GM10847 (cell line): ENCODE results near the gene OR10Z1.

ENCODE experiments used
- POLR2A ChIP-seq: IDR thresholded peaks from 2 replicates; pipeline ENCODE4 v1.6.1; 2011; ENCODE audit not compliant: insufficient read length; ENCODE audit errors: extremely low read depth

The OR10Z1 gene

GRCh38 chr1:158604968-158605367, at the start of gene OR10Z1:
OR10Z1 (plus strand) TSS chr1:158605268; CDS start chr1:158606439, 1,171 bp downstream.
- no peak for TF ChIP-seq POLR2A

GRCh38 chr1:158559696-158560095, 45.4 kb upstream of the OR10Z1 start:
- no peak for TF ChIP-seq POLR2A

GRCh38 chr1:158563853-158564252, 41.2 kb upstream of the OR10Z1 start:
- no peak for TF ChIP-seq POLR2A

GRCh38 chr1:158564608-158565007, 40.5 kb upstream of the OR10Z1 start:
- TF ChIP-seq POLR2A = no peak

- TF ChIP-seq POLR2A = no peak
Observed at GRCh38 chr1:158570480-158570879, 34.6 kb upstream of the OR10Z1 start, which contains the start of gene OR6P1. OR6P1 (minus strand) TSS chr1:158570580; CDS start chr1:158563604, 6,976 bp downstream.

GRCh38 chr1:158572226-158572625, 32.8 kb upstream of the OR10Z1 start:
- TF ChIP-seq POLR2A = no peak

- no peak for TF ChIP-seq POLR2A
Observed at GRCh38 chr1:158577561-158577960, 27.5 kb upstream of the OR10Z1 start.

- TF ChIP-seq POLR2A = no peak
Observed at GRCh38 chr1:158579733-158580132, 25.3 kb upstream of the OR10Z1 start, which contains the start of gene OR10X1. OR10X1 (minus strand) TSS chr1:158579899; CDS start chr1:158579899, 0 bp downstream.

GRCh38 chr1:158583962-158584361, 21.1 kb upstream of the OR10Z1 start:
- no peak for TF ChIP-seq POLR2A

- no peak for TF ChIP-seq POLR2A
Observed at GRCh38 chr1:158586942-158587341, 18.1 kb upstream of the OR10Z1 start.

GRCh38 chr1:158600735-158601134, 4.3 kb upstream of the OR10Z1 start:
- TF ChIP-seq POLR2A = no peak

GRCh38 chr1:158607296-158607695, 2.2 kb downstream of the OR10Z1 start:
- no peak for TF ChIP-seq POLR2A

- TF ChIP-seq POLR2A = no peak
Observed at GRCh38 chr1:158611916-158612315, 6.8 kb downstream of the OR10Z1 start.

- TF ChIP-seq POLR2A = no peak
Observed at GRCh38 chr1:158613764-158614163, 8.7 kb downstream of the OR10Z1 start.

- no peak for TF ChIP-seq POLR2A
Observed at GRCh38 chr1:158638146-158638545, 33.1 kb downstream of the OR10Z1 start.

GRCh38 chr1:158638904-158639303, 33.8 kb downstream of the OR10Z1 start:
- TF ChIP-seq POLR2A = no peak

- TF ChIP-seq POLR2A = no peak
Observed at GRCh38 chr1:158644449-158644848, 39.4 kb downstream of the OR10Z1 start.
